Fibroblast of mammary gland (primary cell): ENCODE measurements around the gene YKT6.

Experiments used
- DNase-seq: peaks from one replicate; pipeline ENCODE4 v3.0.0-alpha.2; 2010; ENCODE audit warnings: low read depth
- H3K4me3 ChIP-seq: 2 replicates; pipeline ENCODE4 v1.5.1; 2011; ENCODE audit warnings: low read depth, mild to moderate bottlenecking, low read length, moderate library complexity; ENCODE audit not compliant: control insufficient read depth
- CTCF ChIP-seq: conservative IDR thresholded peaks from 2 replicates; pipeline ENCODE4 v1.5.1; 2011; ENCODE audit warnings: low read depth, low read length, inconsistent platforms; ENCODE audit not compliant: control insufficient read depth, insufficient read depth

The YKT6 gene

DNA sequence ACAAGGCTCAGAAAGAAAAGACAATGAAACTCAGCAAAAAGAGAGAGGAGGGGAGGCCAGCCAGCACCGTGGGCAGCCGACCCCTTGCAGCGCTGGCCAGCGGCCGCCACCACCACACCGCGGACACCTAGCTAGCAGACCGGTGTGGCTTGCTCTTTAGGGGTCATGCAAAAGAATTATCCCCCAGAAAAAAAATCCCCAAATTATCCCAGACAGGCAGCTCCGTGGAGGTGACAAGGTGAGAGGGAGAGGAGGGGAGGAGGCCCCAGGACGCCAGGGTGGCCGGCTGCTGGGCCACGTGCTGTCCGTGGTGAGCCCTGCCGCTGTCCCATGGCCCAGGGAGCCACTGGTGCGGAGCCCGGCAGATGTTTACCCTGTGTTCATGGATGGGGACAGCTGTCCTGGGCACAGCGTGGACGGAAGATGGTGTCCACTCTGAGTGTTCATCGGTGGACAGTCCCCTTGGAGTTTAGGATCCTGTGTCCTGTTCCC is 16.5 kb downstream of the YKT6 start:
- no peak overlapping the region for H3K4me3 ChIP-seq
- TF ChIP-seq CTCF: no peak
- DNase-seq: no peak

DNA sequence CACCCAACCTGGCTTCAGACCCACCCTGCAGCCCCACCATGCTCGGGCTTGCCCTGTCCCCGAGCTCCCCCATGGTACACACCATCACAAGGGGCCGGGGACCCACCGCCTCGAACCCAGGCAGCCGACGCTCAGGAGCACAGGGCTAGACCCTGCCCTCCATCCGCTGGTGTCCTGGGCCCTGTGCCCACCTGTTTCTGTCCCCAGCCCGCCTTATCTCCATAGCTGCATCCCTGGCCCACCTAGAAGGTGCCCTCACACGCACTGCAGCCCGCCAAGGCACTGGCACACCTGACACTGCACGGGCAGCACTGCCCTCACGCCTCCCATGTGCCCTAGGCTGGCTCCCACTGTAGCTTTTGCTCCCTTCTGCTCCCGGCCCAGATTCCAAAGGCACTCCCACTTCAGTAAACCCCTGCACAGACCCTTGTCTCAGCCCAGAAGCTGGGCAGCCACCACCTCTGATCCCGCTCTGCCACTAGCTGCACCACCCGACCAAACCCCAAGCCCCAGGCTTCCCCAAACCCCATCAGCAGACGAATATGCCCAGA is 17.1 kb downstream of the YKT6 start:
- no peak overlapping the region for H3K4me3 ChIP-seq
- TF ChIP-seq CTCF: no peak
- no peak for DNase-seq

DNA sequence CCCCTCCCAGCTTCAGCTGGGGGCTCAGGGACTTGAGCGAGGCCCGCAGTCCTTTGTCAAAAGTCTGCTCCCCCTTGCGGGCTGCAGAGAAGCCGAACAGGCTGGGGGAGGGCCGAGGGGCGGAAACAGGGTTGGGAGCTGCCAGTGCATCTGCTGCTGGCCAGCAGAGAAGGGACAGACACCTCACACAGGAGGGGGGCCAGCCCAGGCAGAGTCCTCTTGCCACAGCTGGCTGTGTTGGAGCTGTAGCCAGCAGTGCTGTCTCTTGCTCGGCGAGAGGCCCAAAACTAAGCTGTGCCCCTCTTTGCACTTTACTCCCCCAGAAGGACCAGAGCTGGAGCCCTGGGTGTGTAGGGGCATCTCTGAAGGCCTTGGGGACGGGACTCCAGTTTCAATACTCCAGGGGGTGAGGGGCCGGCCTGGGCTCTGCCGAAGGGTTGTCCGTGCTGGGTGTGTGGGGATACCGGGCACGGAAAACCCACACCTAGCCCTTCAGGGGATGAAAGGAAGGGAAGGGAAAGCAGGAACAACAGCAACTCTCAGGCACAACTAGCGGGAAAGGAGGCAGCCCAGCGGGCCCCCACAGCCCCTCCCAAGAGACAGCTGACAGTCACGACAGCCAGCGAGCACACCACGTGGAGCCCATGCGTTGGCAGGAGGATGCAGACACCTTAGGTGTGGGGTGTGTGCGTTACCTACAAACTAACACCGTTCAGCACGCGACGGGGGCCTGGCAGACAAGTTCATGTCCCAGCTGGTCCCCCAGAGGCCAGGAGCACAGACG is 17.8 kb downstream of the YKT6 start:
- no peak for TF ChIP-seq CTCF
- H3K4me3 ChIP-seq: no peak overlapping the region
- DNase-seq: no peak

DNA sequence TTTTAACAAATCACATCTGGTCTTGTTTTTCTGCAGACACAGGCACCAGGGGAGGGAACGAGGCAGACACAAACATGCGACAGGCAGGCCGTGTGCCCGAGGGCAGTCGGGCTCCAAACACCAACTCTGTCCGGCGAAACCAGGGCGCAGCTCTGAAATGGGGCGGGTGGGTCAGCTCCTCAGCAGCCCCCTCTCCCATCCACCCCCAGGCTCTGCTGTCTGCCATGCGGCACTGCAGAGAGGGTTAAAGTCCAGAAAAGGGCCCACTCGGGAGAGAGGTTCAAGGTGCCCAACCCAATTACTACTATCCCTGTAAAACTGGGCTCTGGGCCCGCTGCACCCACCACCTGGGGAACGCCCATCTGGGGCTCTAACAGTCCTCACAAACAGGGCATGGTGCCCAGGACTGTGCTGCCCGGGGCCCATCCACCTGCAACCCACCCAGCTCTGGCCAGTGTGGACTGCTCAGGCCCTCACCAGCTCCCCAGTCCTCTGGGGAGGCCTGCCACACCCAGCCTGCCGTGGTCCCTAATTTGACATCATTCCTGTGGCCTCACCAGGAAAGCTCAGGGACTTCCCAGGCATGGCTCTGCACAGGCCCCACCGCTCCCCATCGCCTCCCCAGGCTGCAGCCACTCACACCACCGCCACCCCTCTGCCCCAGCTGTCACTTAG is 18.7 kb downstream of the YKT6 start:
- no peak for TF ChIP-seq CTCF
- no peak for DNase-seq
- H3K4me3 ChIP-seq: no peak overlapping the region

DNA sequence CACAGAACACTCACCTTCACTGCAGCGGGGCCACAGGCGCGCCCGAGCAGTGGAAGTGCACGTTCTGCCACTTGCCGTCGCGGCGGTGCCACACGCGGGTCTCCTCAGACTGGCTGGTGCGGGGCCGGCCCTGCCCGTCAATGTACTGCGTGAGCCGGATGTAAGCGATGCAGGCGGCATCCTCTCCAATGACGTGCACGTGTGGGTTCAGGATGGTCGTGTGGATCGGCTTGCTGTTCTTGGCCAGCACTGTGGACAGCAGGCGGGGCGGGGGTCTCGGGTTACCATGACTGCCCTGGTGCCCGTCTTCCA is 19.2 kb downstream of the YKT6 start:
- no peak for TF ChIP-seq CTCF
- H3K4me3 ChIP-seq: no peak overlapping the region
- no peak for DNase-seq

DNA sequence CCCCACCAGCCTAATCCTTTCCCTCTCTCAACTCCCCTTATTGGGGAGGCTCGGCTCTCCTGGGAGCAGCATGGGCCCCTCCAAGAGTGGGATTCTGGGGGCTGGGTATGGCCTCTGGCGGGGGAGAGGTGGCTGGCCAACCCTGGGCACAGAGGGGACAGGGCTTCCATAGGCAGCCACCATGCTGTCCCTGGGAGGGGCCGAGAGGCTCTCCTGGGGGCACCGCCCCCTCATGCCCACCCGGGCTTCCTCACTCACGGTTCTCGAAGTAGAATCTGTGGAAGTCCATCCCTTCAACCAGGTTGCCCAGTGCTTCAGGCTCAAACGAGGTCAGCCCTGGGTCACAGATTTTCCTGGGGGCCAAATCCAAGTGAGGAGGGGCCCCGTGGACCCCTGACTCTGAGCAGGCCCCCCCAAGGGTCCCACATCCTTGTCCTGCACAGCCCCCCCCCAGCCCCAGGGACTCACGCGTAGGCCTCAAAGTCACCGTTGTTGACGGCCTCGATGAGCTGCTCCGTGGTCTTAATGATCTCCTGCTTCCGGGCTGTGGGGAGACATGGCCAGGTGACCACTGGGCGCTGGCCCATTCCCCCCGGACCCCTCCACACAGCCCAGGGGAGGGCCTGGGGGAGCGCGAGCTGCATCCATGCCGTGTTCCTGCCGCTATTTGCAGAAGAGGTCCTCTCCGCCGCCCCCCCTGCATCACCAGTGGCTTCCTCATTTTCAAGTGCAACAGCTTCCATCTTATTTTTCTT is 19.8 kb downstream of the YKT6 start:
- DNase-seq: no peak
- no peak overlapping the region for H3K4me3 ChIP-seq
- TF ChIP-seq CTCF: no peak
